PC-9 (cell line): ENCODE data around the gene NPHP1. TPM values are rescaled to one million over a fixed set of nuclear protein-coding genes. Genes with fewer than 3 reads are reported as not detected.
A peak's percentile ranks its signal among the peaks of the same experiment; 100 is the strongest.
"Not testable (repeated sequence)": the region's sequence is repeated elsewhere in the genome, so short reads cannot be mapped to it uniquely, and the experiment has no call there.

ENCODE experiments used
- BruUV-seq: library from RNA; stranded (reverse); fragments of 400-500 nt; replicated peaks from 2 replicates; lab custom pipeline; 2021; lab: Mats Ljungman, UMichigan
- CTCF ChIA-PET: fragments of 300-600 bp; sonication (Branson Sonifier 250); formaldehyde crosslinking; loops from one replicate; lab custom pipeline; 2022; ENCODE audit warnings: antibody characterized with exemption; lab: Charles Lee
- POLR2A ChIA-PET: fragments of 300-600 bp; sonication (Branson Sonifier 250); formaldehyde crosslinking; loops from one replicate; lab custom pipeline; 2022; ENCODE audit warnings: antibody characterized with exemption; ENCODE audit not compliant: unreplicated experiment; lab: Charles Lee
- DNase-seq, 2 experiments: peaks; one replicate each; pipeline versions ENCODE4 v3.0.0 to v3.0.0-alpha.2; 2015 to 2022; ENCODE audit warnings: mixed read lengths in 1 of 2
- H2AFZ ChIP-seq: fragments of 200-600 bp; sonication (generic); 2 replicates; pipeline ENCODE4 v1.8.1; 2017; ENCODE audit warnings: antibody characterized with exemption
- H3F3A ChIP-seq: fragments of 200-600 bp; sonication (generic); 2 replicates; pipeline ENCODE4 v1.8.1; 2017; ENCODE audit warnings: antibody characterized with exemption, mild to moderate bottlenecking, low read depth; ENCODE audit not compliant: insufficient read depth
- H3K27ac ChIP-seq: fragments of 200-600 bp; sonication (generic); 2 replicates; pipeline ENCODE4 v1.6.1; 2016; ENCODE audit warnings: mixed run types
- H3K27me3 ChIP-seq: fragments of 200-600 bp; sonication (generic); 2 replicates; pipeline ENCODE4 v1.6.1; 2016; ENCODE audit warnings: low read depth, mixed run types; ENCODE audit not compliant: insufficient read depth
- H3K36me3 ChIP-seq: fragments of 200-600 bp; sonication (generic); 2 replicates; pipeline ENCODE4 v1.6.1; 2016; ENCODE audit warnings: low read depth, mixed run types
- H3K4me1 ChIP-seq: fragments of 200-600 bp; sonication (generic); replicated peaks from 2 replicates; pipeline ENCODE4 v1.6.1; 2016; ENCODE audit warnings: mixed run types; ENCODE audit not compliant: insufficient read depth
- H3K4me2 ChIP-seq: fragments of 200-600 bp; sonication (generic); 2 replicates; pipeline ENCODE4 v1.6.1; 2017; ENCODE audit warnings: mixed run types
- H3K4me3 ChIP-seq: fragments of 200-600 bp; sonication (generic); 2 replicates; pipeline ENCODE4 v1.6.1; 2016; ENCODE audit warnings: mixed run types
- H3K79me2 ChIP-seq: fragments of 200-600 bp; sonication (generic); 2 replicates; pipeline ENCODE4 v1.6.1; 2017; ENCODE audit warnings: low read depth, mixed run types
- H3K9me2 ChIP-seq: fragments of 200-600 bp; sonication (generic); 2 replicates; pipeline ENCODE4 v1.8.1; 2017; ENCODE audit warnings: mild to moderate bottlenecking; ENCODE audit not compliant: insufficient read depth
- H3K9me3 ChIP-seq: fragments of 200-600 bp; sonication (generic); 2 replicates; pipeline ENCODE4 v1.8.1; 2016; ENCODE audit warnings: low read depth; ENCODE audit not compliant: insufficient read depth
- H4K20me1 ChIP-seq: fragments of 200-600 bp; sonication (generic); 2 replicates; pipeline ENCODE4 v1.8.1; 2017; ENCODE audit not compliant: insufficient read depth
- EZH2 ChIP-seq: fragments of 200-600 bp; sonication (generic); IDR thresholded peaks from 2 replicates; pipeline ENCODE4 v1.8.0; 2017; ENCODE audit warnings: antibody characterized with exemption, low read depth
- intact Hi-C: fragments of 100-400 bp; cut with micrococcal nuclease; formaldehyde crosslinking; loops from one replicate; pipeline ENCODE4 v1.10.0; 2022; ENCODE audit not compliant: unreplicated experiment
- total RNA-seq: library from RNA; stranded (reverse); gene quantifications from 2 replicates; pipeline ENCODE4 v1.2.3, GENCODE V29; 2021
- TF ChIP-seq, protein P1 (sequence below): fragments of 200-600 bp; sonication (generic); conservative IDR thresholded peaks from 2 replicates; pipeline ENCODE4 v1.6.1; 2017; ENCODE audit warnings: mixed run types, antibody characterized with exemption, mild to moderate bottlenecking, moderate library complexity

Gene NPHP1
- total RNA-seq, 1 experiment from 2014 or later = 13.7 TPM

DNA sequence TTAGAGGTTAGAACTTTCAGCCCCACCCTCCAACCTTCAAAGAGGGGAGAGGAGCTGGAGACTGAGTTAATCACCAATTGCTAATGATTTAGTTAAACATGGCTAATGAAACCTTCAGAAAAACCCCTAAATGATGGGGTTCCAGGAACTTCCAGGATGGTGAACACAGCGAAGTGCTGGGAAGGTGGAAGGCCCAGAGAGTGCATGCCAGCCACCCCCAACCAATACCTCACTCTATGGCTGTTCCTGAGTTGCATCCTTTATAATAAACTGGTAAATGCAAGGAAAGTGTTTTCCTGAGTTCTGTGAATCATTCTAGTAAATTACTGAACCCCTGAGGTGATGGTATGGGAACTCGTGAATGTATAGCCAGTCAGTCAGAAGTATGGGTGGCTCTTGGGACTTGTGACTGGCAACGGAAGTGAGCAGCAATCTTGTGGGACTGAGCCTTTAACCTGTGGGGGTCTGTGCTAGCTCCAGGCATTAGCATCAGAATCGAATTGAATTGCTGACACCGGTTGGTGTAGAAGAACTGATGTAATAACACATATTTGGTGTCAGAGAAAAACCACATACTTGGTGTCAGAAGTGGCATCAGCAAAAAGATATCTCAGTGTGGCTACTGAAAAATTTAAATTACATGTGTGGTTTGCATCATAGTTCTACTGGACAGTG is 37.4 kb downstream of the NPHP1 start:
- no TSS peak for BruUV-seq
- intact Hi-C loops = no loop called here
- Histone ChIP-seq H3K9me3 (no peaks in the 10 kb centered on the region), H3K4me3 (no peak overlapping the region), H3K4me1 (no peaks in the 10 kb centered on the region), H3K27ac (no peak overlapping the region), H3K4me2 (no peak overlapping the region), H3K27me3 (no peaks in the 10 kb centered on the region), H3F3A (no peaks in the 10 kb centered on the region), H3K79me2 (no peaks in the 10 kb centered on the region), H4K20me1 (no peaks in the 10 kb centered on the region), H2AFZ (no peak overlapping the region), H3K9me2 (no peaks in the 10 kb centered on the region), H3K36me3 (no peaks in the 10 kb centered on the region)
- CTCF ChIA-PET = no interaction called here
- no peak for DNase-seq
- POLR2A ChIA-PET = no interaction called here
- no peak for TF ChIP-seq EZH2
- TF ChIP-seq, protein P1, sequence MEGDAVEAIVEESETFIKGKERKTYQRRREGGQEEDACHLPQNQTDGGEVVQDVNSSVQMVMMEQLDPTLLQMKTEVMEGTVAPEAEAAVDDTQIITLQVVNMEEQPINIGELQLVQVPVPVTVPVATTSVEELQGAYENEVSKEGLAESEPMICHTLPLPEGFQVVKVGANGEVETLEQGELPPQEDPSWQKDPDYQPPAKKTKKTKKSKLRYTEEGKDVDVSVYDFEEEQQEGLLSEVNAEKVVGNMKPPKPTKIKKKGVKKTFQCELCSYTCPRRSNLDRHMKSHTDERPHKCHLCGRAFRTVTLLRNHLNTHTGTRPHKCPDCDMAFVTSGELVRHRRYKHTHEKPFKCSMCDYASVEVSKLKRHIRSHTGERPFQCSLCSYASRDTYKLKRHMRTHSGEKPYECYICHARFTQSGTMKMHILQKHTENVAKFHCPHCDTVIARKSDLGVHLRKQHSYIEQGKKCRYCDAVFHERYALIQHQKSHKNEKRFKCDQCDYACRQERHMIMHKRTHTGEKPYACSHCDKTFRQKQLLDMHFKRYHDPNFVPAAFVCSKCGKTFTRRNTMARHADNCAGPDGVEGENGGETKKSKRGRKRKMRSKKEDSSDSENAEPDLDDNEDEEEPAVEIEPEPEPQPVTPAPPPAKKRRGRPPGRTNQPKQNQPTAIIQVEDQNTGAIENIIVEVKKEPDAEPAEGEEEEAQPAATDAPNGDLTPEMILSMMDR = no peak

DNA sequence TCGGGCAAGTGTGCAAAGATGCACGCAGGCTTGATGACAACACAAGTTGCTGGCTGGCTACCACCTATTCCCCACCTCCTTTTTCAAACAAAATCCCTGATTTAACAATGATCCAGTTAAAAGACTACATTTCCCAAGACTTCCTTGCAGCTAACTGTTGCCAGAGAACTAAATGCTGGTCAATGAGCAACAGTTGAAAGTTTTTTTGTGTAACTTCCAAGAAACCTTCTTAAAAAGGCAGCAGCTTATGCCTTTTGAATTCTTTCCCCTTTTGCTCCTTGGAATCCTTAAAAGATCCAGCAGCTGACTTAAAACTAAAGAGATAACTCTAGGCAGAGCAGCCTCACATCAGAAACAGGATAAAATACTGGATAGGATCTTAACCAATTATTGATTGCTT is 38.5 kb downstream of the NPHP1 start:
- Histone ChIP-seq H3K4me2 (no peak overlapping the region), H3K27me3 (no peaks in the 10 kb centered on the region), H3K9me3 (no peaks in the 10 kb centered on the region), H4K20me1 (no peaks in the 10 kb centered on the region), H3K27ac (no peak overlapping the region), H3K79me2 (no peaks in the 10 kb centered on the region), H3F3A (no peaks in the 10 kb centered on the region), H3K36me3 (no peaks in the 10 kb centered on the region), H3K4me3 (no peak overlapping the region), H3K4me1 (no peaks in the 10 kb centered on the region), H3K9me2 (no peaks in the 10 kb centered on the region; the same call in 1 of the 2 replicates), H2AFZ (no peak overlapping the region)
- ChIA-PET POLR2A (no interaction called here), CTCF (no interaction called here)
- DNase-seq = no peak
- no peak for TF ChIP-seq EZH2
- intact Hi-C loops = no loop called here
- BruUV-seq = no TSS peak

GRCh38 chr2:110157153-110157793 is 47.5 kb downstream of the NPHP1 start:
- peaks cover 10% of the 10 kb centered on the region for H3K4me1 ChIP-seq
- H3K9me2 ChIP-seq = no peaks in the 10 kb centered on the region; the same call in 1 of the 2 replicates
- H3K27me3 ChIP-seq = no peaks in the 10 kb centered on the region
- ChIA-PET CTCF (interaction anchor here (0.5 to 1.3 kb wide), 4 partner anchors 14 to 59 kb away, joined by 3 to 7 read pairs (median 4); no protein-coding TSS in a partner anchor), POLR2A (no interaction called here)
- BruUV-seq = no TSS peak
- no peak overlapping the region for H2AFZ ChIP-seq
- no peak overlapping the region for H3K4me2 ChIP-seq
- H3K4me3 ChIP-seq = no peak overlapping the region
- DNase-seq = peak; percentile 31 to 58
- H3K27ac ChIP-seq = peak overlapping the region; percentile 65
- H3F3A ChIP-seq = peaks cover 8% of the 10 kb centered on the region; the same call in 1 of the 2 replicates
- TF ChIP-seq, protein P1 = peak; percentile 88
- TF ChIP-seq EZH2 = no peak
- H3K9me3 ChIP-seq = peaks cover 15% of the 10 kb centered on the region
- no peaks in the 10 kb centered on the region for H3K79me2 ChIP-seq
- no peaks in the 10 kb centered on the region for H3K36me3 ChIP-seq
- intact Hi-C loops = loop anchor here (2.0 kb wide), 2 partner anchors 42 to 50 kb away; partner anchors contain the start of gene MALL
- H4K20me1 ChIP-seq = no peaks in the 10 kb centered on the region

GRCh38 chr2:110154828-110155227 is 50.0 kb downstream of the NPHP1 start:
- Histone ChIP-seq H3K9me3 (peaks cover 15% of the 10 kb centered on the region), H3K4me1 (peaks cover 18% of the 10 kb centered on the region), H3F3A (peaks cover 15% of the 10 kb centered on the region)
- POLR2A ChIA-PET, BruUV-seq, CTCF ChIA-PET, H4K20me1 ChIP-seq, H3K4me3 ChIP-seq, H3K36me3 ChIP-seq, H3K4me2 ChIP-seq, H3K79me2 ChIP-seq, H3K9me2 ChIP-seq, DNase-seq, H3K27ac ChIP-seq, H3K27me3 ChIP-seq, intact Hi-C loops, H2AFZ ChIP-seq: not testable (repeated sequence)

DNA sequence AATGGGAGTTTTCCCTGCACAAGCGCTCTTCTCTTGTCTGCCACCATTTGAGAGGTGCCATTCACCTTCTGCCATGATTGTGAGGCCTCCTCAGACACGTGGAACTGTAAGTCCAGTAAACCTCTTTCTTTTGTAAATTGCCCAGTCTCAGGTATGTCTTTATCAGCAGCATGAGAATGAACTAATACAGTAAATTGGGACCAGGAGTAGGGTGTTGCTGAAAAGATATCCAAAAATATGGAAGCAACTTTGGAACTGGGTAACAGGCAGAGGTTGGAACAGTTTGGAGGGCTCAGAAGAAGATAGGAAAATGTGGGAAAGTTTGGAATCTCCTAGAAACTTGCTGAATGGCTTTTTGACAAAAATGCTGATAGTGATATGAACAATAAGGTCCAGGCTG is 50.6 kb downstream of the NPHP1 start:
- H3K27ac ChIP-seq, H3K9me2 ChIP-seq, POLR2A ChIA-PET, intact Hi-C loops, H3K27me3 ChIP-seq, H3K4me2 ChIP-seq, CTCF ChIA-PET, BruUV-seq, H2AFZ ChIP-seq, H3K36me3 ChIP-seq, H3K79me2 ChIP-seq, DNase-seq, H4K20me1 ChIP-seq, H3K4me3 ChIP-seq: not testable (repeated sequence)
- peaks cover 24% of the 10 kb centered on the region for H3K4me1 ChIP-seq
- peaks cover 15% of the 10 kb centered on the region for H3K9me3 ChIP-seq
- H3F3A ChIP-seq = peaks cover 21% of the 10 kb centered on the region
